ENCODE measurements around the gene MSRB3.
"Not testable (repeated sequence)": the region's sequence is repeated elsewhere in the genome, so short reads cannot be mapped to it uniquely, and the experiment has no call there.

MSRB3 gene

DNA sequence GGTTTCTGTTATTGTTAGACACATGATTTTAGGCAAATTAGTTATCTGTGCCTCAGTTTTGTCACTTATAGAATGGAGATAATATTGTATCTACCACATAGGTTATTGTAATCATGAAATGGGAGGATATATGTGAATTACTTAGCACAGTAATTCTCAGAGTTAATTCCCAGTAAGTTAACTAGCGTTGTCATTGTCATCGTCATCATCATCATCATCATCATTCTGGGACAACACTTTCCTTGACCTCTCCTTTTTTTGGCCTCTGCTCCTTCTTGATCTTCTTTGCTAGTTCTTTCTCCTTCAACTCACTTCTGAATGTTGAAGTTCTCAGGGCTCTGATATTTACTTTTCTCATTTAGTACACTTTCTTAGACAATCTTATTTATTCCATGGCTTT, 13.8 kb downstream of the MSRB3 start:
- FAIRE-seq, result no peak

DNA sequence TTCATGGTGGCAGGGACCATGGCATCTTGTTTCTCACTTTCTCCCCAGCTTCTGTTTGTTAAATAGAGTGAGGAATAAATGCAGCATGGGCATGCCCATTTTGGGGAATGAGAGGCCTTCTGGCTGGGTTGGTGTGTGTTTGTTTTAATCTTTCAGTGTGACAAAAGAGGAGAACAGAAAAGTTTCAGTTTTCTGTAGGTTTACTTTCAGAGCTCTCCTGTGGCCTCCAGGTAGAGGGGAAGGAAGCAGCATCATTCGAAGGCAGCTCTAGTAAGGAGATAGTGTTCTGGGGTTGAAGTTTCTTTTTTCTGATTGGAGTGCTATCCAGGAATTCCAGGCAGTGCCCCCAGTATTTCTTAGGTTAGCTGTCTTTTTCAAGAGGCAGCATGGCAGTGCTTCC, 15.3 kb downstream of the MSRB3 start:
- no peak for FAIRE-seq

DNA sequence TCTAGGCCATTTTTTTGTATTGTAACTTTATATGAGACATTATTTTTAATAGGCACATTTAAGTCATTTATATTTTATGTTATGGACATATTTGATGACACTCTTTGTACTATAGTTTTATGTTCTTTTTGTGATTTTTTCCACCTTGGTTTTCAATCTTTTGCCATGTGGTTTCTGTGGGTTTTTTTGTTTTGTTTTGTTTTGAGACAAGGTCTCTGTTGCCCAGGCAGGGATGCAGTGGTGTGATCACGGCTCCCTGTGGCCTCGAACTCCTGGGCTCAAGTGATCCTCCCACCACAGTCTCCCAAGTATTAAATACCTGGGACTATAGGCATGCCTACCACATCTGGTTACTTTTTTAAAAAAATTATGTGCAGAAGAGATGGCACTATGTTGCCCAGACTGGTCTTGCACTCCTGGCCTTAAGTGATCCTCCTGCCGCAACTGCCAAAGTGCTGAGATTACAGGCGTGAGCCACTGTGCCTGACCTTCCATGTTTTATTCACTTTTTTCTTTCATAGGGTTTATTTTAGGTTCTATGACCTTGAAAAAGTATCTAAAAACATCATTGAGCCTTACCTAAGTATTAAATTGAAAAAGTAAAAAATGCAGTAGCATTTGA, 16.3 kb downstream of the MSRB3 start:
- FAIRE-seq, result no peak

DNA sequence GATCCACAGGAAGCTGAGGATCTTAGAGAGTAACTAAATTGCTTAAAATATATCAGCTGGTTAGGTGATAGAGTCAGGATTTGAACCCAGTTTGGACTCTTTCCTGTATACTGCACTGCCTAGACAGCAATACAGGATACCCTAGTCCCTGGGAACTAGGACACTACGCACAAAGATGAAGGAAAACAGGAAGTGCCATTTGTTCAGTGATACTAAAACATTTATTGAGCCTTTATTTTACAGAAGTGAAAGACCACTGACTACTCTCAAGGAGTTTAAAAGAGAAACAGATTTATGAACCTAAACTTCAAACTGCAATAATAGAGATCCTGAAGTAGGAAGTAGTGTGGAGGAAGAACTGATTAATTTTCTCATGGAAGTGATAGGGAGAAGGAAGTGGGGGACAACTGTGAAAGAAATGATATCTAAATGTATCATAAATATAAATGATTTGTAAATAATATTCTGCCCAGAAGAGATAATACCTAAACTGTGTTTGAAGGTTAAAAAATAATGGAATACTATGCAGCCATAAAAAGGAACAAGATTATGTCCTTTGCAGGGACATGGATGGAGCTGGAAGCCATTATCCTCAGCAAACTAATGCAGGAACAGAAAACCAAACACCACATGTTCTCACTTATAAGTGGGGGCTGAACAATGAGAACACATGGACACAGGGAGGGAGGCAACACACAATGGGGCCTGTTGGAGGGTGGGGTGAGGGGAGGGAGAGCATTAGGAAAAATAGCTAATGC, 18.2 kb downstream of the MSRB3 start:
- FAIRE-seq, result no peak

DNA sequence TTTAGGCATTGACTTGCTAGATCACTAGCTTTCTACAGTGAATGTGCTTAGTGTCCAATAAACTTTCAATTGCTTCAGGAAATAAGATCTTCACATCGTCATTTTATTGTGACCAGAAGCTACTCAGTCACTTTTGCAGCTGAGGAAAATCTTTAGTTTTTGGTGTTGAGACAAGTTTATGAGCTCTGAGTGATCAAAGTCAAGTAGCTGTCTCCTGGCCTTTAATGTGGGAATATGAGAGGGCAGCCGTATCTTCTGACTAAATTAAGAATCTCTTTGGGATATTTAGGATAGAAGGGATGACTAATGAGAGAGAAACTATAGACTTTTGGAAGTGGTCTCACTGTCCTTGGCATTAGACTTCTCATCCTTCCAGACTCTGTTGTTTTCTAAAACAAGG, 21.6 kb downstream of the MSRB3 start:
- no peak for FAIRE-seq

DNA sequence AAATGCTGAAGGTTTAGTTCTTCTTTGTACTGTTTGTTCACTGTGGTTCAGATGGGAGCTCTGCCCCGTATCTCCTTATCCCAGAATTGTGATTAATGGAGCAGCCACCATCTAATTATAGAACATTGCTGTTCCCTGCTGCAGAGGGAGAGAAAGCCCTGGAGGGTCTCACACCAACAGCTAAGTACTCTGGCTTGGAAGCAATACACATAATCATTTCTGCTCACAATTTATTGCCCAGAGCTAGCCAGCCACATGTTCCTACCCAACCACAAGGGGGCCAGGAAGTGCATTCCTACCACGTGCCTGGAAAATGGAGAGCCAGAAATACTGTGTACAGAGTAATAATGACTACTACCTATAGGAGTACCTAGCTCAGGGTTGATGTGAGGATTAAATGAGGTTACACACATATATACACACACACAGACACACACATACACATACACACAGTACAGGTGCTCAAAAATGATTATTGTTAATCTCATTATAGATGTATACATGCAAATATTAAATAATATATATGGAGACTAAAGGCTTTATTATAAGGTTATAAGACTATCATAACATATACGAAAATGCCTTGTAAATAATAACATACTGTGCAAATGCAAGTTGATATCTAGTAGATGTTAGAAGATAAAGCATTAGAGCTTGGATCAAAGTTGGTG, 22.3 kb downstream of the MSRB3 start:
- no peak for FAIRE-seq

DNA sequence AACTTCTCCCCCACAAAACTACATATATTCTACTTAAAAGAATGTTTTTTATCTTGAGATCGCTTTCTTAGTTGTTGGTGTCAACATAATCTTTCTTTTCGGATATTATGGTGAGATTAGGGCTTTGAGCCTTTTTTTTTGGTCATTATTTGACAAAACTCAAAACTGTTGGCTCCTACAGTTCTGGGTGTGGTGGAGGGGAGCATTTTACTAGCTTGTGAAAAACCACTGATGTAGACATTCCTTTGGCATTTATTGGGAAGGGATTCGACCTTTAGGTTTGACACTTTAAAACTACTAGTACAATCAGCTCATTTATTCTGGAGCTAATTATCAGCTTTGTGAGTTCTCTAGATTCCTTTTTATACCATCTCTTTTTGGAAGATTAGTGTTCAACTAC, 24.4 kb downstream of the MSRB3 start:
- no peak for FAIRE-seq

DNA sequence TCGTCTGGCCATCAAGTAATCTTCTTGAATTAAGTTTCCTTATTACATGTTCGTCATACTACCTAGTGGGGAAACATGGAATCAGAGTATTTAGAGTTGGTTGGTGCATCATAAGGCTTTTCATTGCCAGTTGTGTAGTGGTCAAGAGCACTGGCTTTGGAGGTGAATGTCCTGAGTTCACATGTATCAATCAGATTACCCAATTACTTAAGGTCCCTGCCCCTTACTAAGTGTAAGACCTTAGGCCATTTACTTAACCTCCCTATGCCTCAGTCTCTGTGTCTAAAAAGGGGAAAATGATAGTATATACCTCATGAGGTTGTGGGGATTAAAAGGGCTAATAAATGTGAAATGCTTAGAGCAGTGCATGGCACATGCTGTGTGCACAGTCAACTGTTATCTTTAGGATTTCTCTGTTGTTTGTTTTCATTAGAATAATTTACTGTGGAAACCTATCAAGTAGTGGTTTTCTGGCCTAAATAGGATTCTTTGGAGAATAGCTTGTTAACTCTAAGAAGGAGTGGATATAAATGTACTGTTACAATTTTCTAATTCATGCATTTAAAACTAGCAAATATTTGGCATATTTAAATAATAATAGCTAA, 27.0 kb downstream of the MSRB3 start:
- no peak for FAIRE-seq

DNA sequence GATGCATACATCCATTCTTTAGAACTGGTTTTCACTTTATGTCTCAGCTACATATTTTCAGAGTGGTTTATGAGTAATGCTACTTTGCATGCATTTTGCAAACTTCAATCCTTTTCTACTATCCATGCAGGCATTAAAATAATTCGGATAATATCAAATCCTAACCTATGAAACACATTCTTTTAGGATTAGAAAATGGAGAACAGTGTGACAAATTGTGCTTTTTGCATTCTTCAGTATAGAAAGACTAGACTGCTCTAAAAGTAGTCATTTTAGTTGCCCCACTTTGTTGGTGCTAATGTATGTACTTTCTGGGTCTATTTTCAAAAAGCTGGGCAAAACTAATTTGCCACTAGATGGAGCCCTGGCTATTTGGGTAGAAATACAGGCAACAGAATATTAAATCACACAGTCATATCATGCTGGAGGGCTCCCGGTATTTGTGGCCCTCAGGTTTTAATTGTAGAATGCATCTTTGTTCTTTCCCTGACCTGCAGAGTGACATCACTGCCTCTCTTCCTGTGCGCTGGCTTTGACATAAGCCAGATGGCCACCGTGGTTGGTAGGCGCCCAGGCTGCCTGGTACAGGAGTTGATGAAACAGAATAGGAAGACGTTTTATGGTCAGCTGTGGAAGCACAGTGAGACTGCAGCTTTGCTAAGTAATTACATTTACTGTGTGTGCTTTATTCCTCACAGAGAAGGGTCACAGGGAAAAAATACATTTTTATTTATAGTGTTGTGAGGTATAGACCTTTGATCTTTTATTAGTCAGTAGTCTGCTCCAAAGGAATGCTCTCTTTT, 28.1 kb downstream of the MSRB3 start:
- no peak for FAIRE-seq

DNA sequence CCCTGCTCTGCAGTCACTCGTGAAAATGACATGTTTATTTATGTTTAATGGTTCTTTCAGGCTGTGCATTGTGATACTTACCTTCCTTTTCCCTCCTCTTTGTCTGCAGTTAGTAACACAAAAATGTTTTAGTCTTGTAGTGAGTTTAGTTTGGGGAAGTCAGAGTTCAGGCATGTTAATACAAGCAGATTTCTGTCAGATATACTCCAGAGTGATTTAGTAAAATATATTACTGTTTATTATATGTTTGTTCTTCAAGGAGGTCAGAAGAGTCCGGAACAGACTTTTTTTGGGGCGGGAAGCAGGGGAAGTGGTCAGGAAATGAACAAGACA, 28.7 kb downstream of the MSRB3 start:
- FAIRE-seq, result peak; percentile 31

DNA sequence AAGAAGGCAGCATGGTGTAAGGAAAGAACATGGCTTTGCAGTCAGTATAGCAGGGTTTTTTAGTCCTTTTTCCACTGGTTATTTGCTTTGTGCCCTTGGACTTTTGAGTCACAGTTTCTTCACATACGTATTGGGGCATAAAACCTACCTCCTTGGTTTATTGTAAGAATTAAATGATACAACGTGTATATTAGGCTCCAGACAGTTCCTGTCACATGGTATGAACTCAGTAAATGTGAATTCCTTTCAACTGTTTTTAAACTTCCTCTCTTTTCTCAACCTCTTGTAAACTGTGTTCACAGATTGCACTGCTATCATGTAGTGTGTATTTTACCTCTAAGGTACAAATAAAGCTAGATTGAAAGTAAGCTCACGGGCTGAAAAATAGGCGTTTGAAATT, 29.5 kb downstream of the MSRB3 start:
- no peak for FAIRE-seq

DNA sequence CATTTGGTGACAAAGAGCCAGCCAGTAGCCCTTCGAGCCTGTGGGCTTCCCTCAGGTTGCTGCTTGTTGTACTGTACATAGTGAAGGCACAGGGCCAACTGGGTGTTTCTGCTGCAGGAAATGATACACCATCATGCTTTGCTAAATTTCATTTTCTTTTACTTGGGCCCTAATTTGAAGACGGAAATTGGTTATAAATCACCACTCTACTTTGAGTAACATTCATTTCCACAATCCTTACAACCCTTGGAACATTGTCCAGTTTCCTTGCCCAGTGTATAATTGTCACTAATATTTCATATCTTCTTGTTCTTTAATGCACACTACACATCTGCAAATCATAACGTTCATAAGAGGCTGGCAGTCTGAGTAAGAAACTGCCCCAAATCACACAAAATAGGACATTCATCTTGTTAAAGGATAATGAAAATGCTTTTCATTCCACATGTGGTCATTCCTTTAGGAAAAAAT, 30.2 kb downstream of the MSRB3 start:
- no peak for FAIRE-seq

DNA sequence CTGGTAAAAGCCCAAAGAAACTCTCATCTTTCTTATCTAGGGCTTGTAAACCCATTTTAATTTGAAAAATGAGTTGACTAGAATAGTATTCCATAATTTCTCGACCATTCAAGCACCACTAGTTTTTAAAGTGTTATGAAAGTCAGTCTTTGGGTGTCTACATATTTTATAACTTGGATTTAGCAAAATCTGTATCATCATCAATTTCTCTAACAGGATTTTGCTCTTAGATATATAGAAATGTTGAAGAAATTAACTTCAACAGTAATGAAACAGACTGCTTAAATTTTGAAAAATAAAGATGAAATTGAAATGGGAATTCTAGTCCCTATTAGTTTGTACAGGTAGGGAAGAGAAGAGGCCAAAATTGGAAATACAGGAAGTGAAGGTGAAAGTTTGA, 32.8 kb downstream of the MSRB3 start:
- FAIRE-seq, result no peak

DNA sequence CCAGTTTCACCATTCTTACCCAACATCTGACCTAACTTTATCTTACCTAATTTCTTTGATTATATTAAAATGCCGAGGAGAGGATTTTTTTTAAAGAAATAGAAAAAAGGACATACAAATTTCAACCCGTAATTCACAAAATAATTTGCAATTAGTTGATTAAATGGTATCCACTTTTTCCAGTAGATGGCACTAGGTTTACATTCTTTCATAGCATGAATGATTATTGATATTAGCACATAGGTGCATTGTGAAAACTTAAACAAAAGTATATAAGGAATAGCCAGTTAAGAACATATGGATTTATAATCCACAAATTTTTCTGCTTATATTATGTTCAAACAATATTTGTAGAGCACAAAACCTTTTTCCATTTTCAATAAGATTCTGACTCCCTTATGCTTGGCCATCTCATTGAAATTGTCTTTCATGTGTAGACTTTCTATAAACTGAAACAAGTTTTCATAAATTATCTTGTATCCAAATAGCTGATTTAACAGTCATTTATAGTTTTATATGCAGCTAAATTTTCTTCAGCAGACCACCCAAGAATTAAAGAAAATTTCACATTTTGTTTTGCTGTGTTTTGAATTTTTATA, 35.3 kb downstream of the MSRB3 start:
- peak; percentile 85 for FAIRE-seq

DNA sequence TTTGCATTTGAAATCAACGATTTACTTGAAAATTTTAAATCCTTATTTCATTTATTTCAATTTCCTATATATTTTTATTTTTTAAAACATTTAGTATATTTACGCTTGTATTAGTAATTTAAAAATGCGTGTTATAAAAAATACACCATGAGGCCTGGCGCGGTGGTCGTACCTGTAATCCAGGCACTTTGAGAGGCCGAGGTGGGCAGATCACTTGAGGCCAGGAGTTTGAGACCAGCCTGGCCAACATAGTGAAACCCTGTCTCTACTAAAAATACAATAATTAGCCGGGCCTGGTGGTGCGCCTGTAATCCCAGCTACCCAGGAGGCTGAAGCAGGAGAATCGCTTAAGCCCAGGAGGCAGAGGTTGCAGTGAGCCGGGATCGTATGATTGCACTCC, 36.8 kb downstream of the MSRB3 start:
- FAIRE-seq, result not testable (repeated sequence)

DNA sequence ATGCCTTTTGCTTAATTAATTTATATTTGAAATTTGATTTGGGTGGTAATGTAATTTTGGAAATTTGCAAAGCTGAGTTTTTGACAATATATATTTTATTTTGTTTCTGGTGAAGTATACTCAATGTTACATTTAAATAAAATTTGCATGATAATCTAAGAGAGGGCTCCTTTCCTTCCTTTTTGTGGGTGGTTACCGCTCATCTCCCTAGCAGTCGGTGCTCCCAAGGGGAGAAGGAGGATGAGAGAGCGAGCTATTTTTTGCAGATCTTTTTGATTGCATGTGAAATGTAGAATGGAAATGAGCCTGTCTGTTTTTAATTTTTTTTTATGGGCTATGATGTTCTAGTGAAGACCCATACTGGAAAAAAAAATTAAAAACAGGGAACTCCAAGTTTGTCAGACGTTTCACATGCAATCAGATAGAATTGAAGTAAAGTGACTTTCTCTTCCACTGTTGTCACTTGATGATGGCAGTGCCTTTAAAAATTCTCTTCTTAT, 39.8 kb downstream of the MSRB3 start:
- no peak for FAIRE-seq

DNA sequence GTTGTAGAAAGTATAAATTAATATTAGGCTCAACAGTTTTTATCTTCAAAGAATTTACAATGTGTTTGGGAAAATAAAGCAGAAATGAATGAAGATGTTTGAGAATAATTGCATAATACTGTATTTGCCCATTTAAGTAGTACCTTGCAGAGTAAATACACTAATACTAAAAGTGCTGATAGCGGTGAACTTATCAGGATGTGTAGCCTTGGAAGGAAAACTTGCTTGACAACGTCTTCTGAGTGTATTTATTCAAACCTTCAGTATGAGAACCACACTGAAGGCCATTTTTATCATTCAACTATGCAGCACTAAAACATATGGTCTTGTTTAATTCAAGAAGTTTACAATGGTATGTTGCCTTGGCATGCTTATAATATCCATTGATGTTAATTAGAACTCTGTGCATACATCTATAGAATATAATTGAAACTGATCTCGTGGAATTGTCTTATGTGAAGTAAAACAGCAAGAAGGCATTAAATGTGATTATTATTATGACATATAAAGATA, 41.3 kb downstream of the MSRB3 start:
- FAIRE-seq, result no peak

DNA sequence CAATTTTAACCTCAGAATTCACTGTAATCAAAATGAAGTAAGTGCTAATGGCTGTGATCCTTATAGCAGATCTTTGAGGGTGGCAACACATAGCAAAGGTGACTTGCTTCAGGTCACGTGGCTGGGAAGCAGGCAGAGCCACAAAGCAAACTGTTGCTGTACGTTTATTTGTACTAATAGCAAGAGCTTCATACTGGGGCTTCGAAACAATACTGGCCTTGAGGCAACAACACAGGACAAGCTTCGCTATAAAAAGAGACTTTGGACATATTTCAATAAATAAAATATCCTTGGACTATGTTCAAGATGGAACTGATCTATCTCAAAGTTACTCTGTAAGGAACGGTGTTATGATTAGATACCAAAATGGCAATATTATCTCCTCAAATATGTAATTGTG, 44.6 kb downstream of the MSRB3 start:
- no peak for FAIRE-seq

DNA sequence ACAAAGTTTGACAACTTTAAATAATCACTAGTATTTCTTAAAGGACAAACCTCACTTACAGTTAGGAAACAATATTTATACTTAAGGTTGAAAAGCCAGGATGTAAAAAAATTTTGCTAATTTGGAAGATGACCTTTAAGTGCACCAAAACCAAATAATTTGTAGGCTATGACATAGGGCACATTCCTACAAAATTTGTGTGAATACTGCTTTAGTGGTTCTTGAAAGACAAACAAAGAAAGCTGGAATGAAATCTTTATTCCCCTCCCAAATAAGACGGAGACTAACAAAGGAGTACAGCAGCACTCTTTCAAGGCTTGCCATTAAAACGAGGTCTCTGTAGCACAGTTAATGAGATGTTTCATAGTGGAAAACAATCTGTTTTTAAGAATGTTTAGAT, 45.6 kb downstream of the MSRB3 start:
- peak; percentile 84 for FAIRE-seq

DNA sequence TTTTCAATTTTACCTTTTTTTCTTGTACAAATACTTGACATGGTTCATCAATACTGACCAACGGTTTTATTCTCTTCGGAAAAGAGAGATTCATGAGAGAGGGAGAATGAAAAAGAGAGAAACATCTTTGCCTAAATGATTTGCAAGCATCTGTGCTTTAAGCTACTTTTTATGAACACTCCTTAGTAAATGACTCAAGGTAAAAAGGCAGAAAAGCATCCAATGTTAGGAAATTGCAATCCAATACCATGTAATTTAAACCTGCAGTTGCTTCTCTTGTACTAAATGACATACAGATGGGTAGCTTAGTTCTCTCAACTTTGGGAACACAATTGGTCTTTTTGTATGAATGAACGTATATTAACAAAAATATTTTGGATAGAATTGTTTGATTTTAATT, 46.1 kb downstream of the MSRB3 start:
- no peak for FAIRE-seq

DNA sequence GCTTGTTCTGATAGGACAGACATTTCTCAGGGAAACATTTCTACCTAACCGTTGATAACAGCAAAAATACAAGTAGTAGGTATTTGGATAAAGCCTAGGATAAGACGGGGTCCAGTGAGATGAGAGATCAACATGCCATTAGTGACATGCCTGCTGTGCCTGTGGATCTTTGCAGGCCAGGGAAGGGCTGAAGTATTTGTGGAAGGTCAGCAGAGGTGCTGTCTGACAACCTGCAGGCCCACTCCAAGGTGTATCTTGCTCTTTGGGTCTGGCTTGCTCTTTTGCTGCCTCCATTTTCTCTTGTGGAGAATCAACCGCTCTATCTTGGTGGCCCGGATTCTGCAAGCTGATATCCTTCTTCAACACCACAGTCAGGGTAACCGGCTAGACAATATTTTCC, 46.7 kb downstream of the MSRB3 start:
- no peak for FAIRE-seq

DNA sequence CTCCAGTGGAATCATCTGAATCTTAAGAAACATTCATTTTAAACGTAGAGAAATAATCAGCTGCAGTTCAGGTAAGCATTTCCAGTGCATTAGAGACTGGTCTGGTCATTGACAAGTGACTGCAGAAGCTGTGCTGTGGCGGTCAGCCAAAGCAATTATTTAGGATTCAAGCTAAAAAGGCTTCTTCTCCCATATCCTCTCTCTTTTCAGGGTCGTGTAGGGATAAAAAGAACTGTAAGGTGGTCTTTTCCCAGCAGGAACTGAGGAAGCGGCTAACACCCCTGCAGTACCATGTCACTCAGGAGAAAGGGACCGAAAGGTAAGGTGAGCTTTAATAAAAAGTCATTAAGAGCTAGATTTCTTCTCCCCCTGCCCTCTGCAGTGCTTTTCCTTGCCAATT, 48.1 kb downstream of the MSRB3 start:
- no peak for FAIRE-seq
